ENCODE measurements around the gene INF2. TPM values are rescaled to one million over a fixed set of nuclear protein-coding genes. Genes with fewer than 3 reads are reported as not detected.

The INF2 gene
- total RNA-seq, 4 donors from 2014 or later = 50.9 to 104 (median 87.5) TPM

GRCh38 chr14:104770072-104770579, 80.7 kb downstream of the INF2 start:
- no peak for DNase-seq (ENCODE audit: low spot score)
- no peak for ATAC-seq (ENCODE audit: low FRiP score)
- TF ChIP-seq CTCF (IDR thresholded peaks at IDR 0.05) = no peak

- TF ChIP-seq CTCF (IDR thresholded peaks at IDR 0.05) = no peak
- ATAC-seq (ENCODE audit: low FRiP score) = no peak
- DNase-seq (ENCODE audit: low spot score) = no peak
Observed at GRCh38 chr14:104770851-104771272, 81.4 kb downstream of the INF2 start.

GRCh38 chr14:104771374-104771773, 82.0 kb downstream of the INF2 start:
- DNase-seq (ENCODE audit: low spot score) (no peak), ATAC-seq (ENCODE audit: low FRiP score) (no peak)
- TF ChIP-seq CTCF (IDR thresholded peaks at IDR 0.05) = no peak

Small RNA genes within 50 kb of the gene (small RNA-seq; reads per million reads assigned to genes)
- not detected for gene MIR4710

Other genes starting within 250 kb of the INF2 start
- gene C14orf180, start 109.9 kb upstream of the INF2 start, total RNA-seq = 10 to 100 TPM; 25.8 to 57.8 (median 35.4) TPM
- gene TMEM179, start 84.8 kb upstream of the INF2 start, total RNA-seq = not detected
- 10 to 100 TPM in 1 of 4 donors, 1 to 10 TPM in 3; 3.7 to 26.0 (median 5.6) TPM for gene ADSS1, start 34.6 kb downstream of the INF2 start, total RNA-seq
- 100 to 1,000 TPM; 141 to 262 (median 167) TPM for gene SIVA1, start 63.5 kb downstream of the INF2 start, total RNA-seq
- 100 to 1,000 TPM; 104 to 121 (median 107) TPM for gene AKT1, start 106.1 kb downstream of the INF2 start, total RNA-seq
- 1 to 10 TPM; 3.0 to 8.0 (median 6.3) TPM for gene ZBTB42, start 111.5 kb downstream of the INF2 start, total RNA-seq
- gene CEP170B, start 175.7 kb downstream of the INF2 start, total RNA-seq = 10 to 100 TPM in 3 of 4 donors, 1 to 10 TPM in 1; 5.5 to 29.3 (median 13.0) TPM
- under 1 TPM in 3 of 4 donors, not detected in 1; under 0.01 to 0.37 (median 0.16) TPM for gene PLD4, start 235.3 kb downstream of the INF2 start, total RNA-seq

Measured in omental fat pad (tissue), 4 donors.